AML-193 (cell line): ENCODE measurements around the gene ZFPM1.

ENCODE experiments used
- DNase-seq, 2 experiments: peaks; one replicate each; lab custom pipeline; 2025; lab: John Stamatoyannopoulos, UW

ZFPM1 gene

GRCh38 chr16:88566158-88566557 is 113.1 kb downstream of the ZFPM1 start:
- no peak for DNase-seq

DNA sequence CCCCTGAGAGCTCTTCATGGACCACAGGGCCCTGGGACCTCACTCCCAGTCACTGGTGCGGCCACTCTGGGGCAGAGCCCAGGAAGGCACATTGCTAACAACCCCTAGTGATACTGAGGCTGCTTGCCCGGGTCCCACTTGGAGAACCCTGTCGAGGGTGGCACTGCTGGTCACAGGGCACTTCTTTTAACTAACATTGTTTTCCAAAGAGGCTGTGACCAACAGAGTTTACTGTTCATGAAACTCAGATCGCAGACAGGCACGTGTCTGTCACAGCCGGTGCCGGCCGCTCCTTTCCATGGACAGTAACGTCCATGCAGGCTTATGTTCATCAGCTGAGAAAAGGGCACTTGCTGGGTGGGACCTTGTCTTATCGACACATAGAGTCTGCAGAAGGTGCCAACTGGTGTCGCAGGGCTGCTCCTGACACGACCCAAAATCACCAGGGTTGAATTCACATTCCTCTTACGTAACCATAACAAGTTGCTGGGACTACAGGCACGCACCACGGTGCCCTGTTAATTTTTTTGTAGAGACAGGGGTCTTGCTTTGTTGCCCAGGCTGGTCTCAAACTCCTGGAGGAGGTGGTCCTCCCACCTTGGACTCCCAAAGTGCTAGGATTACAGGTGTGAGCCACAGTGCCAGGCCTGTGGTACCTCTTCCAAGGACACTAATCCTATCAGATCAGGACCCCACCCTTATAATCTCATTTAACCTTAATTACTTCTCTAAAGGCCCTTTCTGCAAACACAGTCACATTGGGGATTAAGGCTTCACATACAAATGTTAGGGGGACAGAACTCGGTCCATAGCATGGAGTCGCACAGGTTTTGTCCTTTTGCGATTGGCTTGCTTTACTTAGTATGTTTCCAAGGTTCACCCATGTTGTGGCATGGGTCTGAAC is 115.9 kb downstream of the ZFPM1 start:
- no peak for DNase-seq

GRCh38 chr16:88569614-88569984 is 116.5 kb downstream of the ZFPM1 start:
- DNase-seq = peak in 1 of 2 experiments; percentile 4

DNA sequence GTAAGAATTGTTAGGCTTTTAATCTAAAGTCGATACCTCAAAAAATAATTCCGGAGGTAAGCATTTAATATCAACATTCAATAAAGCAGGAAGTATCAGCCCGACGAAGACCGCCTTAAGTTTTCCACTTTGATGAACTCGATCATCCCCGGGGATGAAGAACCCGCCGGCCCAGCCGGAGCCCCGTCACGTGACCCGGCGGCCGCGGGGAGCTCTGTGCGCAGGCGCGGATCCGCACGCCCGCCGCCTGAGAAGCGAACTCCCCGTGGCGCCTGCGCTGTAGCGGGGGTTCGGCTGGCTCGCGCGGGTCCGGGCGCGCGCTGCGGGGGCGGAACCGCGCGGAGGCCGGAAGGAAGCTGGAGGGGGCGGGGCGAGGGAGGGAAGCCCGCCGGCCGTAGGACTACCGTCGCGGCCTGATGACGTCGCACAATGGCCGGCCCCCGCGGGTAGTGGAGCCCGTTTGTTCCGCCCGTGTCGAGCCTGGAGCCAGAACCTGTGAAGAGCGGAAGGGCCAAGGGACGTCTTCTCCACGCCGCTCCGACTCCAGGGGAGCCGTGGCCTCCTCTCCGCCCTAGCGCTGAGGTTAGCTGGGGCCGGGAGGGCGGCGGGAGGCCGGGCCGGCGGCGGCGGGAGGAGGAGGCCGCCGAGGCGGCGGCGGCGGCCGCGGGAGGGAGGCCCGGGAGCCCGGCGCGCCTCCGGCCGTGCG is 117.1 kb downstream of the ZFPM1 start, which contains the start of gene ZC3H18:
ZC3H18 (plus strand) TSS at position 419 of the 706 bp plus-strand sequence. CDS start 6,721 bp downstream, outside the sequence.
- DNase-seq = peak; percentile 88 to 91

DNA sequence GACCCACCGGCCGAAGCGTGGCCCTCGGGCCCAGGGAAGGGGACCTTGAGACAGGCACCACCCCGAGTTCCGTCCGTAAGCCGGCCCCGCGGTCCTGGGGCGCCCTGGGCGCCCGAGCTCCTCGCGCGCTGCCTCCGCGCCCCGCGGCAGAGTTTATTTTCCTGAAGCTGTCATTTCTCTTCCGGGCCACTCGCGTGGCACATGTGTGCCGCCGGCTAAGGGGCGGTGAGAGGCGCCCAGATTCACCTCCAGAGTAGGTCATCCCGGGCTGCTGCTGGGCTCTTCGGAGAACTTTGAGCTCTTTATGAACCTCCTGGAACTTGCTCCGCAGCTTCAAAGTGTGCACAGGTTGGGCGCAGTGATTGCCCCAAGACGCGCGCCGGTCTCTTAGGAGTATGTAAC is 117.6 kb downstream of the ZFPM1 start:
- peak; percentile 1 to 7 for DNase-seq

DNA sequence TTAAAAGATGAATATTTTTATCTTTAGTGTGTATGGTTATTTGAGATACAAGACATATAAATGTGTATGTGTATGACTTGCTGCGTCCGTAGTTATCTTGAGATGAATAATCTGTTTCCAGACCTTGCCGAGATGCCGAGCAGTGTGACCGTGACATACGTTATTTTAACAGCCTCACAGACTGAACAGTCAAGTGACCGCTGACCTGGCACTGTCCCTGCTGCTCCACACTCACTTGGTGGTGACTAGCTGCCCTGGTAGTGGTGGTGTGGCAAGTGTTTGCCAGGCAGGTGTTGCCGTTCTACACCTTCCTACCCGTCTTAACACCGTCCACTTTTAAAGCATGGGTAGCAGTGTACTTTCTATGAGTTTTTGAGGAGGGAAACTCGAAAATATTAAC is 122.2 kb downstream of the ZFPM1 start:
- no peak for DNase-seq

DNA sequence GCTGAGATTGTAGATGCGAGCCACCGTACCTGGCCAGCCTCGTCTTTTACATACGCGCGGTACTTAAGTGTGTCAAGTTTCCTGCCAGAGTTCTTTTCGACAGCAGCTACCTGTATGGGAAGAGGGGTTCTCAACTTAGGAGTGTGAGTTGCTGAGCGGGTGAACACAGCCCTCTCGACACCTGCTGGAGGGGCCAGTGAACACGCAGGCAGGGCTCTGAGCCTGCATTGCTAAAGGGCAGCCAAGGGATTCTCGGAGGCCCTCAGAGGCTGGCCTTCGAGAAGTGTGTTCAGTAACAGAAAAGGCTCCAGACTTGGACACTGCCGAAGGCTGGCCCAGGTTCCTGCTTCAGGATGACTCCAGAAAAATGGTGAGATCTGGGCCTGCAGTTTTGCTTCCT is 123.2 kb downstream of the ZFPM1 start:
- no peak for DNase-seq

DNA sequence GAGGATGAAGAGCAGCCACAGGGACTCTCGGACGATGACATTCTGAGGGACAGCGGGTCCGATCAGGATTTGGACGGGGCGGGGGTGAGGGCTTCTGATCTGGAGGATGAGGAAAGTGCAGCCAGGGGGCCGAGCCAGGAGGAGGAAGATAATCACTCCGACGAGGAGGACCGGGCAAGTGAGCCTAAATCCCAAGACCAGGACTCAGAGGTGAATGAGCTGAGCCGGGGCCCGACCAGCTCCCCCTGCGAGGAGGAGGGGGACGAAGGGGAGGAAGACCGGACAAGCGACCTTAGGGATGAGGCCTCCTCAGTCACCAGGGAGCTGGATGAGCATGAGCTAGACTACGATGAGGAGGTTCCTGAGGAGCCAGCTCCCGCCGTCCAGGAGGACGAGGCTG is 124.1 kb downstream of the ZFPM1 start:
- no peak for DNase-seq

GRCh38 chr16:88578446-88579313 is 125.6 kb downstream of the ZFPM1 start:
- DNase-seq = no peak

GRCh38 chr16:88580371-88580770 is 127.3 kb downstream of the ZFPM1 start:
- DNase-seq = no peak

GRCh38 chr16:88581033-88581432 is 128.0 kb downstream of the ZFPM1 start:
- DNase-seq = no peak

GRCh38 chr16:88582912-88583575 is 130.0 kb downstream of the ZFPM1 start:
- no peak for DNase-seq

- no peak for DNase-seq
These were observed 131.6 kb downstream of the ZFPM1 start for GRCh38 chr16:88584676-88585075.

GRCh38 chr16:88585269-88585668 is 132.2 kb downstream of the ZFPM1 start:
- DNase-seq = no peak

DNA sequence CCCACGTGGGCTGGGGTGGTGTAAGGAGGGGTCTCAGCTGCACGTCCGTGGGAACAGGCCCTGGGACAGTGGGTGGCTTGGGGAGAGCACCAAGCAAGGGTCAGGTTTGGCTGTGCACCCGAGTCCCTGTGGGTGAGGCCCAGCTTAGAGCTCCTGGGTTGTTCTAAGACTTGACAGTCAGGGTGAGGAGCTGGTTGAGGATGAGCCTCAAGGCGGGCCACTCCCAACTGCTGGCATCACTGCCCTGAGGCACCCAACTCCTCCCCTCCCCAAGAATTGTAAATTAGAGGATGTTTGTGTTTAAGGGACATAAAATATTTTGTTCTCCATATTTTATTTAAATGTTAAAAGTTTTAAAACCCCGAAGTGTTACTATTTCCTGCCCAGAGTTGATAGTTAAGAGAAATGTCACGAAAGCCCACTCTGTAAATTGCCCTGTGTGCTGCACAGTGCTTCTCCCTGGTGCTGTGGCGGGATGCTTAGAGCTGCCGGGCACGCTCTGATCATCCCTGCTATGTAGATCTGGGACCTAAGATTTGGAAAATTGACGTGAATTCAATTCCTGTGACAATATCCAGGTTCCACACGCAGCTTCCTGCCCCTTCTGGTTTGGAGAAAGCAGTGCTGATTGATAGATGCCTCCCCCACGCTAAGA is 133.0 kb downstream of the ZFPM1 start:
- DNase-seq = no peak
